PFSK-1 (cell line): ENCODE results near the gene SBK2.

ENCODE experiments used
- SIN3A ChIP-seq: IDR thresholded peaks from 2 replicates; pipeline ENCODE4 v1.6.1; 2012; ENCODE audit warnings: mild to moderate bottlenecking, low read length, moderate library complexity, borderline replicate concordance; ENCODE audit not compliant: insufficient read depth
- TAF1 ChIP-seq: IDR thresholded peaks from 2 replicates; pipeline ENCODE4 v1.6.1; 2012; ENCODE audit warnings: low read length, control low read depth, borderline replicate concordance; ENCODE audit not compliant: insufficient read depth
- TF ChIP-seq, protein P1 (sequence below), 2 experiments: IDR thresholded peaks; 2 replicates each; pipeline versions ENCODE4 v1.6.1 to v1.8.0; 2011 to 2012; ENCODE audit warnings: low read depth in 2 of 2, low read length in 2 of 2, control low read depth in 1 of 2, inconsistent platforms in 1 of 2, mild to moderate bottlenecking in 1 of 2, moderate library complexity in 1 of 2; ENCODE audit not compliant: insufficient read depth in 1 of 2

DNA sequence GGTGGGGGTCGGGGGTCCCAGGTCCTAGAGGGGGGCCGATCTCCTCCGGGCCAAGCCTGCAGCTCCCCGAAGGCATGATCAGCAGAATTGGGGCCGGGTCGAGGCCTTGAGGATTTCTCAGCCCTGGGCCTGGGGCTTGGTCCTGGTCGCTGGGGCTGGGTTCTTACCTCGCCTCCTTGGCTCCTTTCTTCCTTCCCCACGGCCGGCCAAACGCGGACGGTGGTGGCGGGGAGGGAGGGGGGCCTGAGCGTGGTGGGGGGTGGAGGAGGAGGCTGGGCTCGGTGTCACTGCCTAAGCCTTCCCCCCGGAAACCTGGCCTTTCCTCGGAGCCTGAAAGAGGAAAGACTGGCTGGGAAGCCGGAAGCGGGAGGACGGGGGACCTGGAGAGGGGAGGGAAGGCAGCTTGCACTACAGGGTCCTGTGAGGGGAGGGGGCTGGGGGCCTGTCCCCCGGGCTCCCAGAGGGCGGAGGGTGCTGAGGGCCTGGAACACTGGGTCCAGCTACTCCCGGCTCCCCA, 43.8 kb upstream of the SBK2 start, which contains the start of gene ZNF579:
- TF ChIP-seq, protein P1, sequence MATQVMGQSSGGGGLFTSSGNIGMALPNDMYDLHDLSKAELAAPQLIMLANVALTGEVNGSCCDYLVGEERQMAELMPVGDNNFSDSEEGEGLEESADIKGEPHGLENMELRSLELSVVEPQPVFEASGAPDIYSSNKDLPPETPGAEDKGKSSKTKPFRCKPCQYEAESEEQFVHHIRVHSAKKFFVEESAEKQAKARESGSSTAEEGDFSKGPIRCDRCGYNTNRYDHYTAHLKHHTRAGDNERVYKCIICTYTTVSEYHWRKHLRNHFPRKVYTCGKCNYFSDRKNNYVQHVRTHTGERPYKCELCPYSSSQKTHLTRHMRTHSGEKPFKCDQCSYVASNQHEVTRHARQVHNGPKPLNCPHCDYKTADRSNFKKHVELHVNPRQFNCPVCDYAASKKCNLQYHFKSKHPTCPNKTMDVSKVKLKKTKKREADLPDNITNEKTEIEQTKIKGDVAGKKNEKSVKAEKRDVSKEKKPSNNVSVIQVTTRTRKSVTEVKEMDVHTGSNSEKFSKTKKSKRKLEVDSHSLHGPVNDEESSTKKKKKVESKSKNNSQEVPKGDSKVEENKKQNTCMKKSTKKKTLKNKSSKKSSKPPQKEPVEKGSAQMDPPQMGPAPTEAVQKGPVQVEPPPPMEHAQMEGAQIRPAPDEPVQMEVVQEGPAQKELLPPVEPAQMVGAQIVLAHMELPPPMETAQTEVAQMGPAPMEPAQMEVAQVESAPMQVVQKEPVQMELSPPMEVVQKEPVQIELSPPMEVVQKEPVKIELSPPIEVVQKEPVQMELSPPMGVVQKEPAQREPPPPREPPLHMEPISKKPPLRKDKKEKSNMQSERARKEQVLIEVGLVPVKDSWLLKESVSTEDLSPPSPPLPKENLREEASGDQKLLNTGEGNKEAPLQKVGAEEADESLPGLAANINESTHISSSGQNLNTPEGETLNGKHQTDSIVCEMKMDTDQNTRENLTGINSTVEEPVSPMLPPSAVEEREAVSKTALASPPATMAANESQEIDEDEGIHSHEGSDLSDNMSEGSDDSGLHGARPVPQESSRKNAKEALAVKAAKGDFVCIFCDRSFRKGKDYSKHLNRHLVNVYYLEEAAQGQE (IDR thresholded peaks at IDR 0.05; ENCODE audit: insufficient read depth in 1 of 2, low read depth in 2 of 2, low read length in 2 of 2): peak in 1 of 2 experiments; percentile 71; a peak in 2 of 4 replicates
- peak; percentile 24; the same call in 1 of the 2 replicates for TF ChIP-seq SIN3A
- TF ChIP-seq TAF1: 0 out of 2 replicates have a peak, but pooled peaks have one; percentile 40
